HCT116 (cell line): ENCODE results near the gene NR2C2AP. TPM values are rescaled to one million over a fixed set of nuclear protein-coding genes. Genes with fewer than 3 reads are reported as not detected.

Source experiments
- ATAC-seq: fragments of 200-7000 bp; cut with Tn5 transposase; 2 replicates; pipeline ENCODE4 v1.9.1; 2020; ENCODE audit warnings: mild to moderate bottlenecking, moderate library complexity
- BruUV-seq: library from RNA; stranded (reverse); fragments of 400-500 nt; replicated peaks from 2 replicates; lab custom pipeline; 2021; lab: Mats Ljungman, UMichigan
- CTCF ChIA-PET: fragments of 300-600 bp; sonication (Branson Sonifier 250); formaldehyde crosslinking; loops from one replicate; lab custom pipeline; 2021; ENCODE audit warnings: antibody characterized with exemption; lab: Charles Lee
- POLR2A ChIA-PET: fragments of 300-600, 350-600 bp; sonication (Branson Sonifier 250); formaldehyde crosslinking; loops from one replicate; lab custom pipeline; 2021; ENCODE audit warnings: antibody characterized with exemption; lab: Charles Lee
- RAD21 ChIA-PET, 2 experiments: fragments of 300-600 bp; sonication (Branson Sonifier 250); formaldehyde crosslinking; loops; one replicate each; lab custom pipeline; 2023; ENCODE audit warnings: low total read pairs in 2 of 2; ENCODE audit not compliant: uncharacterized antibody in 2 of 2, unreplicated experiment in 2 of 2, low non-redundant PET in 1 of 2; lab: Charles Lee
- DNase-seq: peaks from one replicate; pipeline ENCODE4 v3.0.0-alpha.2; 2010; ENCODE audit warnings: low read depth, low spot score
- H2AFZ ChIP-seq: fragments of 200-600 bp; shearing (Covaris generic), sonication (generic); 2 replicates; pipeline ENCODE4 v1.6.1; 2017; ENCODE audit warnings: low read depth, mixed run types, mixed read lengths, antibody characterized with exemption, low read length; ENCODE audit not compliant: poor library complexity, severe bottlenecking
- H3K27ac ChIP-seq: 2 replicates; pipeline ENCODE4 v1.5.1; 2012; ENCODE audit warnings: low read depth, low read length
- H3K27me3 ChIP-seq: fragments of 200-600 bp; sonication (generic); 2 replicates; pipeline ENCODE4 v1.6.1; 2016; ENCODE audit warnings: mixed run types, low read length, mixed read lengths; ENCODE audit not compliant: insufficient read depth
- H3K36me3 ChIP-seq, 2 experiments: fragments of 200-500 bp in 1 of 2; fragments of 200-600 bp in 1 of 2; sonication (Bioruptor generic) in 1 of 2; sonication (generic) in 1 of 2; 2 replicates each; pipeline versions ENCODE4 v1.5.1 to v1.6.1; 2014 to 2016; ENCODE audit warnings: low read length in 2 of 2, inconsistent platforms in 1 of 2, mixed read lengths in 1 of 2, mixed run types in 1 of 2; ENCODE audit not compliant: insufficient read depth in 2 of 2, control insufficient read depth in 1 of 2
- H3K4me1 ChIP-seq, 2 experiments: fragments of 200-600 bp in 1 of 2; sonication (generic) in 1 of 2; 2 replicates each; pipeline versions ENCODE4 v1.5.1 to v1.6.1; 2012 to 2017; ENCODE audit warnings: low read length in 2 of 2, inconsistent platforms in 1 of 2, mild to moderate bottlenecking in 1 of 2, mixed read lengths in 1 of 2, mixed run types in 1 of 2, moderate library complexity in 1 of 2; ENCODE audit not compliant: insufficient read depth in 2 of 2, control insufficient read depth in 1 of 2
- H3K4me2 ChIP-seq: fragments of 200-600 bp; sonication (generic); 2 replicates; pipeline ENCODE4 v1.6.1; 2017; ENCODE audit warnings: mixed run types, low read length, mixed read lengths
- H3K4me3 ChIP-seq, 2 experiments: fragments of 200-600 bp in 1 of 2; sonication (generic) in 1 of 2; replicated peaks in 1 of 2; 2 replicates each; pipeline ENCODE4 v1.5.1; 2011 to 2016; ENCODE audit warnings: low read length in 2 of 2, control low read depth in 1 of 2, low read depth in 1 of 2, mild to moderate bottlenecking in 1 of 2, mixed read lengths in 1 of 2, mixed run types in 1 of 2
- H3K79me2 ChIP-seq: fragments of 200-600 bp; sonication (generic); 2 replicates; pipeline ENCODE4 v1.6.1; 2017; ENCODE audit warnings: mild to moderate bottlenecking, mixed run types, low read length, moderate library complexity, mixed read lengths; ENCODE audit not compliant: insufficient read depth
- H3K9ac ChIP-seq: fragments of 200-600 bp; sonication (generic); 2 replicates; pipeline ENCODE4 v1.6.1; 2016; ENCODE audit warnings: low read length, mixed read lengths
- H3K9me2 ChIP-seq: fragments of 200-600 bp; sonication (generic), shearing (Covaris generic); 2 replicates; pipeline ENCODE4 v1.6.1; 2017; ENCODE audit warnings: mixed run types, mild to moderate bottlenecking, moderate library complexity; ENCODE audit not compliant: insufficient read depth
- H3K9me3 ChIP-seq, 2 experiments: fragments of 200-500 bp in 1 of 2; fragments of 200-600 bp in 1 of 2; sonication (Bioruptor generic) in 1 of 2; sonication (generic) in 1 of 2; 2 replicates each; pipeline ENCODE4 v1.6.1; 2014 to 2017; ENCODE audit warnings: low read length in 2 of 2, mixed read lengths in 2 of 2, inconsistent platforms in 1 of 2, low read depth in 1 of 2, mild to moderate bottlenecking in 1 of 2, mixed run types in 1 of 2, moderate library complexity in 1 of 2; ENCODE audit not compliant: control insufficient read depth in 1 of 2, insufficient read depth in 1 of 2
- H4K20me1 ChIP-seq: fragments of 200-600 bp; sonication (generic), shearing (Covaris generic); 2 replicates; pipeline ENCODE4 v1.6.1; 2017; ENCODE audit warnings: mixed run types, mild to moderate bottlenecking, moderate library complexity; ENCODE audit not compliant: insufficient read depth
- CEBPB ChIP-seq: IDR thresholded peaks from 2 replicates; pipeline ENCODE4 v1.6.1; 2012; ENCODE audit warnings: low read depth
- ELF1 ChIP-seq: IDR thresholded peaks from 2 replicates; pipeline ENCODE4 v1.6.1; 2012; ENCODE audit warnings: low read depth, borderline replicate concordance
- EZH2 ChIP-seq: fragments of 200-600 bp; sonication (generic); IDR thresholded peaks from 2 replicates; pipeline ENCODE4 v1.6.1; 2017; ENCODE audit warnings: antibody characterized with exemption, mixed run types
- EZH2phosphoT487 ChIP-seq: fragments of 200-600 bp; IDR thresholded peaks from 2 replicates; pipeline ENCODE4 v1.6.1; 2018; ENCODE audit warnings: antibody characterized with exemption, borderline replicate concordance
- FOSL1 ChIP-seq: IDR thresholded peaks from 2 replicates; pipeline ENCODE4 v1.6.1; 2012; ENCODE audit warnings: low read depth
- JUND ChIP-seq: IDR thresholded peaks from 2 replicates; pipeline ENCODE4 v1.6.1; 2012
- MAX ChIP-seq: IDR thresholded peaks from 2 replicates; pipeline ENCODE4 v1.6.1; 2012
- POLR2A ChIP-seq: IDR thresholded peaks from 2 replicates; pipeline ENCODE4 v1.7.0; 2011; ENCODE audit warnings: borderline replicate concordance; ENCODE audit not compliant: insufficient read depth, insufficient read length; ENCODE audit errors: extremely low read depth
- POLR2AphosphoS5 ChIP-seq: IDR thresholded peaks from 2 replicates; pipeline ENCODE4 v1.6.1; 2011; ENCODE audit warnings: mild to moderate bottlenecking, low read depth, low read length, moderate library complexity
- RAD21 ChIP-seq: IDR thresholded peaks from 2 replicates; pipeline ENCODE4 v1.6.1; 2012; ENCODE audit warnings: low read depth, mild to moderate bottlenecking
- REST ChIP-seq: IDR thresholded peaks from 2 replicates; pipeline ENCODE4 v1.6.1; 2012; ENCODE audit warnings: low read depth
- SIN3A ChIP-seq: IDR thresholded peaks from 2 replicates; pipeline ENCODE4 v1.6.1; 2012; ENCODE audit warnings: low read depth
- SRF ChIP-seq: IDR thresholded peaks from 2 replicates; pipeline ENCODE4 v1.6.1; 2012; ENCODE audit warnings: low read depth
- YY1 ChIP-seq: IDR thresholded peaks from 2 replicates; pipeline ENCODE4 v1.6.1; 2011; ENCODE audit warnings: low read length, low read depth, moderate library complexity, mild to moderate bottlenecking; ENCODE audit not compliant: insufficient replicate concordance; ENCODE audit errors: extremely low read depth
- ZFX ChIP-seq: fragments of 450-650 bp; IDR thresholded peaks from 2 replicates; pipeline ENCODE4 v1.6.1; 2017
- ZNF274 ChIP-seq: fragments of 200-500 bp; sonication (Bioruptor generic); IDR thresholded peaks from 2 replicates; pipeline ENCODE4 v1.6.1; 2014; ENCODE audit warnings: mild to moderate bottlenecking, low read depth, low read length, inconsistent platforms
- intact Hi-C: fragments of 100-400 bp; cut with micrococcal nuclease; formaldehyde crosslinking; loops from 2 replicates; pipeline ENCODE4 v1.10.0; 2022
- total RNA-seq: library from RNA; stranded (reverse); gene quantifications from one replicate; pipeline ENCODE4 v1.2.1, GENCODE V29; 2021; ENCODE audit not compliant: unreplicated experiment

Gene NR2C2AP
- total RNA-seq, 1 experiment from 2014 or later, result 45.3 TPM

GRCh38 chr19:19215792-19216191 lies 12.6 kb upstream of the NR2C2AP start:
- ATAC-seq (no peak), DNase-seq (no peak)
- no TSS peak for BruUV-seq
- ChIA-PET RAD21 (no interaction called here), CTCF (no interaction called here), POLR2A (no interaction called here)
- Histone ChIP-seq H3K9me3 (no peaks in the 10 kb centered on the region), H3K4me2 (no peak overlapping the region), H3K79me2 (no peaks in the 10 kb centered on the region), H3K4me3 (no peak overlapping the region), H3K36me3 (no peaks in the 10 kb centered on the region), H3K4me1 (peaks cover 5 to 8% of the 10 kb centered on the region in 2 experiments; a peak in 2 of 4 replicates), H3K9ac (no peak overlapping the region), H3K27me3 (no peaks in the 10 kb centered on the region), H3K27ac (no peak overlapping the region), H2AFZ (no peak overlapping the region), H4K20me1 (no peaks in the 10 kb centered on the region), H3K9me2 (no peaks in the 10 kb centered on the region)
- intact Hi-C loops, result no loop called here
- TF ChIP-seq FOSL1 (no peak), SIN3A (no peak), JUND (no peak), CEBPB (no peak), SRF (no peak), POLR2AphosphoS5 (no peak), EZH2 (no peak), EZH2phosphoT487 (no peak), ELF1 (no peak), ZNF274 (no peak), ZFX (no peak), YY1 (no peak), RAD21 (no peak), POLR2A (no peak), MAX (no peak)

- no peaks in the 10 kb centered on the region for H3K27me3 ChIP-seq
- no peak overlapping the region for H3K27ac ChIP-seq
- H3K4me1 ChIP-seq, result peaks cover 5 to 8% of the 10 kb centered on the region in 2 experiments; a peak in 2 of 4 replicates
- ChIA-PET CTCF (interaction anchor here (1.0 kb wide), 1 partner anchor 11 kb away, joined by 3 read pairs; no protein-coding TSS in a partner anchor), POLR2A (no interaction called here), RAD21 (no interaction called here)
- H4K20me1 ChIP-seq, result no peaks in the 10 kb centered on the region
- H3K4me2 ChIP-seq, result no peak overlapping the region
- H3K9me3 ChIP-seq, result no peaks in the 10 kb centered on the region
- H2AFZ ChIP-seq, result no peak overlapping the region
- H3K4me3 ChIP-seq, result no peak overlapping the region
- BruUV-seq, result no TSS peak
- H3K79me2 ChIP-seq, result no peaks in the 10 kb centered on the region
- H3K9me2 ChIP-seq, result no peaks in the 10 kb centered on the region
- no peak for TF ChIP-seq JUND
- peak; percentile 89 for TF ChIP-seq REST
- TF ChIP-seq POLR2AphosphoS5, result no peak
- ATAC-seq (peak; percentile 55), DNase-seq (no peak)
- no peak overlapping the region for H3K9ac ChIP-seq
- intact Hi-C loops, result no loop called here
- no peaks in the 10 kb centered on the region for H3K36me3 ChIP-seq
These were observed 11.7 kb upstream of the NR2C2AP start for GRCh38 chr19:19214892-19215291.
